ENCODE data around the gene RAD51B. TPM values are rescaled to one million over a fixed set of nuclear protein-coding genes. Genes with fewer than 3 reads are reported as not detected.
A peak's percentile ranks its signal among the peaks of the same experiment; 100 is the strongest.

Gene RAD51B
- total RNA-seq, 1 donor from 2014 or later, result 16.7 TPM

- Mint-ChIP-seq H3K27ac (ENCODE audit: unreplicated experiment) (peak overlapping the region; percentile 93), H3K9me3 (peaks cover 3% of the 10 kb centered on the region), H3K4me3 (peak overlapping the region; percentile 58)
Measured at GRCh38 chr14:68730348-68730747, 910.8 kb downstream of the RAD51B start.

GRCh38 chr14:68730811-68731425 is 911.3 kb downstream of the RAD51B start:
- H3K27me3 Mint-ChIP-seq (ENCODE audit: low read depth), result no peaks in the 10 kb centered on the region
- peaks cover 3% of the 10 kb centered on the region for H3K9me3 Mint-ChIP-seq
- H3K4me1 Mint-ChIP-seq, result peaks cover 85% of the 10 kb centered on the region
- H3K36me3 Mint-ChIP-seq (ENCODE audit: low read depth), result peaks cover 3% of the 10 kb centered on the region
- peak; percentile 70 for DNase-seq (ENCODE audit: low read depth, low spot score)
- no peak for TF ChIP-seq CTCF (conservative IDR thresholded peaks at IDR 0.05)
- H3K4me3 Mint-ChIP-seq, result peak overlapping the region; percentile 58
- H3K27ac Mint-ChIP-seq (ENCODE audit: unreplicated experiment), result peak overlapping the region; percentile 93

More at GRCh38 chr14:68730348-68730747, 910.8 kb downstream of the RAD51B start:
- TF ChIP-seq CTCF (conservative IDR thresholded peaks at IDR 0.05), result no peak
- Mint-ChIP-seq H3K27me3 (ENCODE audit: low read depth) (no peaks in the 10 kb centered on the region), H3K36me3 (ENCODE audit: low read depth) (peaks cover 3% of the 10 kb centered on the region), H3K4me1 (peaks cover 81% of the 10 kb centered on the region)
- no peak for DNase-seq (ENCODE audit: low read depth, low spot score)

- no peaks in the 10 kb centered on the region for H3K27me3 Mint-ChIP-seq (ENCODE audit: low read depth)
Measured at GRCh38 chr14:68733086-68733914, 913.7 kb downstream of the RAD51B start.

GRCh38 chr14:68734231-68734732 is 914.7 kb downstream of the RAD51B start:
- Mint-ChIP-seq H3K4me1 (peaks cover 72% of the 10 kb centered on the region), H3K27ac (ENCODE audit: unreplicated experiment) (no peak overlapping the region), H3K27me3 (ENCODE audit: low read depth) (no peaks in the 10 kb centered on the region), H3K36me3 (ENCODE audit: low read depth) (no peaks in the 10 kb centered on the region), H3K9me3 (no peaks in the 10 kb centered on the region), H3K4me3 (no peak overlapping the region)
- TF ChIP-seq CTCF (conservative IDR thresholded peaks at IDR 0.05), result no peak
- no peak for DNase-seq (ENCODE audit: low read depth, low spot score)

More at GRCh38 chr14:68733086-68733914, 913.7 kb downstream of the RAD51B start:
- Mint-ChIP-seq H3K9me3 (no peaks in the 10 kb centered on the region), H3K27ac (ENCODE audit: unreplicated experiment) (peak overlapping the region; percentile 87), H3K36me3 (ENCODE audit: low read depth) (no peaks in the 10 kb centered on the region), H3K4me3 (peak overlapping the region; percentile 36), H3K4me1 (peaks cover 82% of the 10 kb centered on the region)
- DNase-seq (ENCODE audit: low read depth, low spot score), result no peak
- TF ChIP-seq CTCF (conservative IDR thresholded peaks at IDR 0.05), result no peak

- Mint-ChIP-seq H3K27me3 (ENCODE audit: low read depth) (no peaks in the 10 kb centered on the region), H3K4me1 (peaks cover 57% of the 10 kb centered on the region), H3K9me3 (peaks cover 2% of the 10 kb centered on the region), H3K36me3 (ENCODE audit: low read depth) (no peaks in the 10 kb centered on the region), H3K27ac (ENCODE audit: unreplicated experiment) (no peak overlapping the region), H3K4me3 (no peak overlapping the region)
- DNase-seq (ENCODE audit: low read depth, low spot score), result no peak
- TF ChIP-seq CTCF (conservative IDR thresholded peaks at IDR 0.05), result no peak
Measured at GRCh38 chr14:68735856-68736255, 916.3 kb downstream of the RAD51B start.
